Middle frontal gyrus (tissue), 1 donor: Measurements from ENCODE around the gene HNRNPM.
"Not testable (repeated sequence)": the region's sequence is repeated elsewhere in the genome, so short reads cannot be mapped to it uniquely, and the experiment has no call there.

Source experiments
- DNase-seq: peaks from one replicate; pipeline ENCODE4 v3.0.0-alpha.2; 2015; ENCODE audit warnings: low spot score; ENCODE audit errors: extremely low spot score

The HNRNPM gene, protein sequence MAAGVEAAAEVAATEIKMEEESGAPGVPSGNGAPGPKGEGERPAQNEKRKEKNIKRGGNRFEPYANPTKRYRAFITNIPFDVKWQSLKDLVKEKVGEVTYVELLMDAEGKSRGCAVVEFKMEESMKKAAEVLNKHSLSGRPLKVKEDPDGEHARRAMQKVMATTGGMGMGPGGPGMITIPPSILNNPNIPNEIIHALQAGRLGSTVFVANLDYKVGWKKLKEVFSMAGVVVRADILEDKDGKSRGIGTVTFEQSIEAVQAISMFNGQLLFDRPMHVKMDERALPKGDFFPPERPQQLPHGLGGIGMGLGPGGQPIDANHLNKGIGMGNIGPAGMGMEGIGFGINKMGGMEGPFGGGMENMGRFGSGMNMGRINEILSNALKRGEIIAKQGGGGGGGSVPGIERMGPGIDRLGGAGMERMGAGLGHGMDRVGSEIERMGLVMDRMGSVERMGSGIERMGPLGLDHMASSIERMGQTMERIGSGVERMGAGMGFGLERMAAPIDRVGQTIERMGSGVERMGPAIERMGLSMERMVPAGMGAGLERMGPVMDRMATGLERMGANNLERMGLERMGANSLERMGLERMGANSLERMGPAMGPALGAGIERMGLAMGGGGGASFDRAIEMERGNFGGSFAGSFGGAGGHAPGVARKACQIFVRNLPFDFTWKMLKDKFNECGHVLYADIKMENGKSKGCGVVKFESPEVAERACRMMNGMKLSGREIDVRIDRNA

GRCh38 chr19:8444677-8445487, at the start of gene HNRNPM:
HNRNPM (plus strand) TSS chr19:8444975; CDS start chr19:8444999, 24 bp downstream.
- DNase-seq: peak; percentile 97

- no peak for DNase-seq
Measured at GRCh38 chr19:8395621-8396082, 49.1 kb upstream of the HNRNPM start.

GRCh38 chr19:8396185-8396562, 48.6 kb upstream of the HNRNPM start:
- DNase-seq: no peak

GRCh38 chr19:8396563-8397203, 48.1 kb upstream of the HNRNPM start:
- no peak for DNase-seq

- DNase-seq: no peak
Measured at GRCh38 chr19:8397271-8397670, 47.5 kb upstream of the HNRNPM start.

- no peak for DNase-seq
Measured at GRCh38 chr19:8397746-8398310, 46.9 kb upstream of the HNRNPM start.

- no peak for DNase-seq
Measured at GRCh38 chr19:8398311-8398771, 46.4 kb upstream of the HNRNPM start.

- DNase-seq: no peak
Measured at GRCh38 chr19:8399681-8400188, 45.0 kb upstream of the HNRNPM start.

- no peak for DNase-seq
Measured at GRCh38 chr19:8401981-8402411, 42.8 kb upstream of the HNRNPM start.

- no peak for DNase-seq
Measured at GRCh38 chr19:8403098-8403819, 41.5 kb upstream of the HNRNPM start.

- no peak for DNase-seq
Measured at GRCh38 chr19:8403820-8404109, 41.0 kb upstream of the HNRNPM start.

- no peak for DNase-seq
Measured at GRCh38 chr19:8404391-8405151, 40.2 kb upstream of the HNRNPM start.

DNA sequence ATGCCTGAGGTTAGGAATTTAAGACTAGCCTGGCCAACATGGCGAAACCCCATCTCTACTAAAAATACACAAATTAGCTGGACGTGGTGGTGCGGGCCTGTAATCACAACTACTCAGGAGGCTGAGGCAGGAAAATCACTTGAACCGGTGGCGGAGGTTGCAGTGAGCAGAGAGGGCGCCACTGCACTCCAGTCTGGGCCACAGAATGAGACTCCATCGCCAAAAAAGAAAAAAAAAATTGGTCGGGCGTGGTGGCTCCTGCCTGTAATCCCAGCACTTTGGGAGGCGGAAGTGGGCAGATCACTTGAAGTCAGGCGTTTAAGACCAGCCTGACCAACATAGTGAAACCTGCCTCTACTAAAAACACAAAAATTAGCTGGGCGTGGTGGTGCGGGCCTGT, 34.1 kb upstream of the HNRNPM start:
- DNase-seq: not testable (repeated sequence)

GRCh38 chr19:8412783-8413628, 31.8 kb upstream of the HNRNPM start, which contains the start of gene MARCHF2:
MARCHF2 (plus strand) TSS chr19:8413305; CDS start chr19:8421841, 8,536 bp downstream.
- DNase-seq: peak; percentile 96

- no peak for DNase-seq
Measured at GRCh38 chr19:8413629-8413995, 31.2 kb upstream of the HNRNPM start.

- DNase-seq: no peak
Measured at GRCh38 chr19:8416796-8417195, 28.0 kb upstream of the HNRNPM start.

GRCh38 chr19:8421484-8422461, 23.0 kb upstream of the HNRNPM start:
- DNase-seq: no peak
